H9 (cell line): ENCODE data around the gene EHBP1. TPM values are rescaled to one million over a fixed set of nuclear protein-coding genes. Genes with fewer than 3 reads are reported as not detected.

Source experiments
- DNase-seq: peaks from one replicate; pipeline ENCODE4 v3.0.0-alpha.2; 2017
- H2AFZ ChIP-seq: one replicate; pipeline ENCODE4 v1.6.1; 2013; ENCODE audit warnings: mild to moderate bottlenecking, low read length, control low read depth, moderate library complexity
- H2AK5ac ChIP-seq: 2 replicates; pipeline ENCODE4 v1.6.1; 2013; ENCODE audit warnings: low read length, control low read depth, mixed read lengths; ENCODE audit not compliant: insufficient read length
- H2BK120ac ChIP-seq: one replicate; pipeline ENCODE4 v1.6.1; 2013; ENCODE audit warnings: low read depth, mild to moderate bottlenecking, low read length, control low read depth, inconsistent platforms; ENCODE audit not compliant: poor library complexity, severe bottlenecking
- H2BK12ac ChIP-seq: 2 replicates; pipeline ENCODE4 v1.6.1; 2013; ENCODE audit warnings: low read length, control low read depth, mixed read lengths, low read depth; ENCODE audit not compliant: insufficient read length
- H2BK15ac ChIP-seq: 2 replicates; pipeline ENCODE4 v1.6.1; 2013; ENCODE audit warnings: low read depth, low read length, control low read depth
- H2BK20ac ChIP-seq: one replicate; pipeline ENCODE4 v1.6.1; 2013; ENCODE audit warnings: low read depth, mild to moderate bottlenecking, low read length, control low read depth, inconsistent platforms; ENCODE audit not compliant: poor library complexity, severe bottlenecking
- H2BK5ac ChIP-seq: 2 replicates; pipeline ENCODE4 v1.6.1; 2013; ENCODE audit warnings: low read length, control low read depth, mixed read lengths; ENCODE audit not compliant: insufficient read length
- H3K14ac ChIP-seq: 2 replicates; pipeline ENCODE4 v1.6.1; 2013; ENCODE audit warnings: low read length, control low read depth; ENCODE audit not compliant: insufficient read depth
- H3K18ac ChIP-seq: 2 replicates; pipeline ENCODE4 v1.6.1; 2013; ENCODE audit warnings: low read depth, mild to moderate bottlenecking, mixed read lengths, low read length, control low read depth; ENCODE audit not compliant: insufficient read length
- H3K23ac ChIP-seq: 2 replicates; pipeline ENCODE4 v1.6.1; 2013; ENCODE audit warnings: low read length, control low read depth, mixed read lengths, low read depth; ENCODE audit not compliant: insufficient read length
- H3K23me2 ChIP-seq: 2 replicates; pipeline ENCODE4 v1.6.1; 2013; ENCODE audit warnings: low read depth, mild to moderate bottlenecking, mixed read lengths, low read length, control low read depth; ENCODE audit not compliant: insufficient read length, poor library complexity, severe bottlenecking
- H3K27ac ChIP-seq: 2 replicates; pipeline ENCODE4 v1.5.1; 2013; ENCODE audit warnings: low read length, control low read depth, mixed read lengths, low read depth; ENCODE audit not compliant: insufficient read length
- H3K27me3 ChIP-seq: 2 replicates; pipeline ENCODE4 v1.6.1; 2013; ENCODE audit warnings: low read length, control low read depth, inconsistent platforms; ENCODE audit not compliant: insufficient read depth
- H3K4ac ChIP-seq: 2 replicates; pipeline ENCODE4 v1.6.1; 2013; ENCODE audit warnings: low read depth, mild to moderate bottlenecking, control low read depth, inconsistent platforms, low read length, moderate library complexity
- H3K4me1 ChIP-seq: 2 replicates; pipeline ENCODE4 v1.6.1; 2013; ENCODE audit warnings: low read length, control low read depth, inconsistent platforms; ENCODE audit not compliant: insufficient read depth
- H3K4me2 ChIP-seq: 2 replicates; pipeline ENCODE4 v1.6.1; 2013; ENCODE audit warnings: low read length, control low read depth, mixed read lengths; ENCODE audit not compliant: insufficient read length, insufficient read depth
- H3K56ac ChIP-seq: 2 replicates; pipeline ENCODE4 v1.6.1; 2013; ENCODE audit warnings: low read depth, mild to moderate bottlenecking, mixed read lengths, low read length, control low read depth; ENCODE audit not compliant: insufficient read length
- H3K79me1 ChIP-seq: 2 replicates; pipeline ENCODE4 v1.6.1; 2013; ENCODE audit warnings: low read depth, mild to moderate bottlenecking, moderate library complexity, low read length, control low read depth, inconsistent platforms; ENCODE audit not compliant: insufficient read depth, poor library complexity, severe bottlenecking
- H3K79me2 ChIP-seq: 2 replicates; pipeline ENCODE4 v1.6.1; 2013; ENCODE audit warnings: low read length, control low read depth, inconsistent platforms; ENCODE audit not compliant: insufficient read depth
- H3K9ac ChIP-seq: 2 replicates; pipeline ENCODE4 v1.6.1; 2013; ENCODE audit warnings: low read length, control low read depth, mixed read lengths; ENCODE audit not compliant: insufficient read length; ENCODE audit errors: extremely low read depth
- H3K9me3 ChIP-seq: one replicate; pipeline ENCODE4 v1.6.1; 2013; ENCODE audit warnings: low read depth, low read length, inconsistent platforms; ENCODE audit not compliant: control insufficient read depth
- H3T11ph ChIP-seq: one replicate; pipeline ENCODE4 v1.6.1; 2013; ENCODE audit warnings: mild to moderate bottlenecking, low read length, control low read depth, inconsistent platforms
- H4K20me1 ChIP-seq: one replicate; pipeline ENCODE4 v1.6.1; 2013; ENCODE audit not compliant: control insufficient read depth, insufficient read length, insufficient read depth
- H4K5ac ChIP-seq: 2 replicates; pipeline ENCODE4 v1.6.1; 2013; ENCODE audit warnings: low read depth, mild to moderate bottlenecking, mixed read lengths, low read length, control low read depth; ENCODE audit not compliant: insufficient read length
- H4K8ac ChIP-seq: replicated peaks from 2 replicates; pipeline ENCODE4 v1.6.1; 2013; ENCODE audit warnings: low read length, control low read depth, mixed read lengths, low read depth; ENCODE audit not compliant: insufficient read length
- H4K91ac ChIP-seq: 2 replicates; pipeline ENCODE4 v1.6.1; 2013; ENCODE audit warnings: low read depth, mild to moderate bottlenecking, moderate library complexity, mixed read lengths, low read length, control low read depth; ENCODE audit not compliant: insufficient read length
- H3K27ac Mint-ChIP-seq, 3 experiments: 2 replicates in 2 of 3; 3 replicates in 1 of 3; pipeline ENCODE4 v1.8.0; 2020 to 2021; ENCODE audit warnings: mixed read lengths in 3 of 3, mild to moderate bottlenecking in 1 of 3, moderate library complexity in 1 of 3
- H3K27me3 Mint-ChIP-seq: 2 replicates; pipeline ENCODE4 v1.8.0; 2021; ENCODE audit warnings: low read depth, mild to moderate bottlenecking, moderate library complexity, mixed read lengths
- H3K36me3 Mint-ChIP-seq, 3 experiments: 2 replicates in 2 of 3; 3 replicates in 1 of 3; pipeline ENCODE4 v1.8.0; 2020 to 2021; ENCODE audit warnings: low read depth in 3 of 3, mixed read lengths in 3 of 3; ENCODE audit not compliant: insufficient read depth in 1 of 3
- H3K4me1 Mint-ChIP-seq, 2 experiments: 2 replicates each; pipeline ENCODE4 v1.8.0; 2020; ENCODE audit warnings: mixed read lengths in 2 of 2
- H3K4me3 Mint-ChIP-seq, 2 experiments: 2 replicates in 1 of 2; 3 replicates in 1 of 2; pipeline ENCODE4 v1.8.0; 2020 to 2021; ENCODE audit warnings: mild to moderate bottlenecking in 2 of 2, mixed read lengths in 2 of 2, moderate library complexity in 1 of 2
- H3K9me3 Mint-ChIP-seq, 2 experiments: 2 replicates in 1 of 2; 3 replicates in 1 of 2; pipeline ENCODE4 v1.8.0; 2020; ENCODE audit warnings: mild to moderate bottlenecking in 2 of 2, mixed read lengths in 2 of 2, moderate library complexity in 1 of 2
- WGBS: extraction: QIAGEN DNeasy Blood & Tissue Kit; methylation state at CpG from one replicate; pipeline ENCODE4 v1.1.7; 2013; ENCODE audit warnings: missing lambda C conversion rate, low lambda C conversion rate, mixed read lengths; ENCODE audit not compliant: insufficient read length; ENCODE audit errors: extremely low coverage; 5-methylcytosine and 5-hydroxymethylcytosine counted together
- total RNA-seq: library from RNA; stranded (reverse); gene quantifications from 2 replicates; pipeline ENCODE4 v1.2.1, GENCODE V29; 2021
- TF ChIP-seq, protein P1 (sequence below): fragments of 200-600 bp; sonication (generic); conservative IDR thresholded peaks from 3 replicates; pipeline ENCODE4 v1.8.0; 2021; ENCODE audit warnings: antibody characterized with exemption, mild to moderate bottlenecking

The EHBP1 gene
- total RNA-seq, 1 experiment from 2014 or later = 35.6 TPM

- Histone ChIP-seq H3K23ac (no peak overlapping the region), H2BK120ac (no peak overlapping the region), H3K14ac (no peak overlapping the region), H3K27me3 (no peaks in the 10 kb centered on the region), H3K4me1 (no peaks in the 10 kb centered on the region), H3K79me2 (no peaks in the 10 kb centered on the region), H3K18ac (no peak overlapping the region), H3K23me2 (no peaks in the 10 kb centered on the region), H4K20me1 (no peaks in the 10 kb centered on the region), H2BK12ac (no peak overlapping the region), H2AFZ (no peak overlapping the region), H3K9me3 (no peaks in the 10 kb centered on the region), H4K91ac (no peak overlapping the region), H3K56ac (no peak overlapping the region), H2BK20ac (no peak overlapping the region), H2BK5ac (no peak overlapping the region), H2AK5ac (no peak overlapping the region), H4K5ac (no peak overlapping the region), H3T11ph (no peak overlapping the region), H3K27ac (no peak overlapping the region), H3K79me1 (no peaks in the 10 kb centered on the region), H3K4ac (no peak overlapping the region), H2BK15ac (no peak overlapping the region), H4K8ac (no peak overlapping the region), H3K9ac (no peak overlapping the region), H3K4me2 (no peak overlapping the region)
- Mint-ChIP-seq H3K4me3 (no peak overlapping the region), H3K27me3 (no peaks in the 10 kb centered on the region), H3K36me3 (peaks cover 0 to 2% (median 0%) of the 10 kb centered on the region in 3 experiments; a peak in 3 of 7 replicates), H3K9me3 (no peaks in the 10 kb centered on the region), H3K4me1 (no peaks in the 10 kb centered on the region), H3K27ac (no peak overlapping the region; a peak in 1 of 7 replicates)
- DNase-seq = no peak
- TF ChIP-seq, protein P1, sequence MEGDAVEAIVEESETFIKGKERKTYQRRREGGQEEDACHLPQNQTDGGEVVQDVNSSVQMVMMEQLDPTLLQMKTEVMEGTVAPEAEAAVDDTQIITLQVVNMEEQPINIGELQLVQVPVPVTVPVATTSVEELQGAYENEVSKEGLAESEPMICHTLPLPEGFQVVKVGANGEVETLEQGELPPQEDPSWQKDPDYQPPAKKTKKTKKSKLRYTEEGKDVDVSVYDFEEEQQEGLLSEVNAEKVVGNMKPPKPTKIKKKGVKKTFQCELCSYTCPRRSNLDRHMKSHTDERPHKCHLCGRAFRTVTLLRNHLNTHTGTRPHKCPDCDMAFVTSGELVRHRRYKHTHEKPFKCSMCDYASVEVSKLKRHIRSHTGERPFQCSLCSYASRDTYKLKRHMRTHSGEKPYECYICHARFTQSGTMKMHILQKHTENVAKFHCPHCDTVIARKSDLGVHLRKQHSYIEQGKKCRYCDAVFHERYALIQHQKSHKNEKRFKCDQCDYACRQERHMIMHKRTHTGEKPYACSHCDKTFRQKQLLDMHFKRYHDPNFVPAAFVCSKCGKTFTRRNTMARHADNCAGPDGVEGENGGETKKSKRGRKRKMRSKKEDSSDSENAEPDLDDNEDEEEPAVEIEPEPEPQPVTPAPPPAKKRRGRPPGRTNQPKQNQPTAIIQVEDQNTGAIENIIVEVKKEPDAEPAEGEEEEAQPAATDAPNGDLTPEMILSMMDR = no peak
- no CpG with 5 or more reads among the region's 6 CpGs for WGBS
These were observed 107.7 kb downstream of the EHBP1 start for GRCh38 chr2:62812921-62813825.
